Endothelial cell (in vitro differentiated cells): ENCODE results near the gene CLCN3. TPM values are rescaled to one million over a fixed set of nuclear protein-coding genes. Genes with fewer than 3 reads are reported as not detected.

Source experiments
- DNase-seq: peaks from one replicate; pipeline ENCODE4 v3.0.0; 2021; ENCODE audit warnings: low spot score
- H3K27ac Mint-ChIP-seq: one replicate; pipeline ENCODE4 v1.8.0; 2021; ENCODE audit warnings: mixed read lengths, inconsistent platforms; ENCODE audit not compliant: unreplicated experiment
- H3K27me3 Mint-ChIP-seq: one replicate; pipeline ENCODE4 v1.8.0; 2021; ENCODE audit warnings: mild to moderate bottlenecking, moderate library complexity, mixed read lengths, inconsistent platforms; ENCODE audit not compliant: unreplicated experiment
- H3K36me3 Mint-ChIP-seq: one replicate; pipeline ENCODE4 v1.8.0; 2021; ENCODE audit warnings: mild to moderate bottlenecking, low read depth, mixed read lengths, inconsistent platforms; ENCODE audit not compliant: unreplicated experiment
- H3K4me1 Mint-ChIP-seq: one replicate; pipeline ENCODE4 v1.8.0; 2021; ENCODE audit warnings: mild to moderate bottlenecking, mixed read lengths, inconsistent platforms; ENCODE audit not compliant: unreplicated experiment
- H3K4me3 Mint-ChIP-seq: one replicate; pipeline ENCODE4 v1.8.0; 2021; ENCODE audit warnings: mild to moderate bottlenecking, mixed read lengths, inconsistent platforms; ENCODE audit not compliant: unreplicated experiment
- H3K9me3 Mint-ChIP-seq: one replicate; pipeline ENCODE4 v1.8.0; 2021; ENCODE audit warnings: mixed read lengths, inconsistent platforms; ENCODE audit not compliant: unreplicated experiment
- total RNA-seq: library from RNA; stranded (reverse); fragmentation: NEBNext Ultra II Directional; extraction: Animal tissue kit (Norgen Biotek cat#: 25700); gene quantifications from one replicate; pipeline ENCODE4 v1.2.1, GENCODE V29; 2021; ENCODE audit not compliant: unreplicated experiment
- TF ChIP-seq, protein P1 (sequence below): fragments of 200-600 bp; sonication (generic); IDR thresholded peaks from one replicate; pipeline ENCODE4 v1.5.0; 2021; ENCODE audit warnings: antibody characterized with exemption; ENCODE audit not compliant: unreplicated experiment

CLCN3 gene
- total RNA-seq, 1 donor from 2014 or later: 58.0 TPM

- no peak overlapping the region for H3K27ac Mint-ChIP-seq
- H3K4me1 Mint-ChIP-seq: peaks cover 20% of the 10 kb centered on the region
- H3K36me3 Mint-ChIP-seq: no peaks in the 10 kb centered on the region
- DNase-seq: no peak
- peaks cover 4% of the 10 kb centered on the region for H3K9me3 Mint-ChIP-seq
- H3K4me3 Mint-ChIP-seq: no peak overlapping the region
- H3K27me3 Mint-ChIP-seq: peaks cover 2% of the 10 kb centered on the region
- TF ChIP-seq, protein P1, sequence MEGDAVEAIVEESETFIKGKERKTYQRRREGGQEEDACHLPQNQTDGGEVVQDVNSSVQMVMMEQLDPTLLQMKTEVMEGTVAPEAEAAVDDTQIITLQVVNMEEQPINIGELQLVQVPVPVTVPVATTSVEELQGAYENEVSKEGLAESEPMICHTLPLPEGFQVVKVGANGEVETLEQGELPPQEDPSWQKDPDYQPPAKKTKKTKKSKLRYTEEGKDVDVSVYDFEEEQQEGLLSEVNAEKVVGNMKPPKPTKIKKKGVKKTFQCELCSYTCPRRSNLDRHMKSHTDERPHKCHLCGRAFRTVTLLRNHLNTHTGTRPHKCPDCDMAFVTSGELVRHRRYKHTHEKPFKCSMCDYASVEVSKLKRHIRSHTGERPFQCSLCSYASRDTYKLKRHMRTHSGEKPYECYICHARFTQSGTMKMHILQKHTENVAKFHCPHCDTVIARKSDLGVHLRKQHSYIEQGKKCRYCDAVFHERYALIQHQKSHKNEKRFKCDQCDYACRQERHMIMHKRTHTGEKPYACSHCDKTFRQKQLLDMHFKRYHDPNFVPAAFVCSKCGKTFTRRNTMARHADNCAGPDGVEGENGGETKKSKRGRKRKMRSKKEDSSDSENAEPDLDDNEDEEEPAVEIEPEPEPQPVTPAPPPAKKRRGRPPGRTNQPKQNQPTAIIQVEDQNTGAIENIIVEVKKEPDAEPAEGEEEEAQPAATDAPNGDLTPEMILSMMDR: no peak
Measured at GRCh38 chr4:169617306-169617705, 3.1 kb upstream of the CLCN3 start.

DNA sequence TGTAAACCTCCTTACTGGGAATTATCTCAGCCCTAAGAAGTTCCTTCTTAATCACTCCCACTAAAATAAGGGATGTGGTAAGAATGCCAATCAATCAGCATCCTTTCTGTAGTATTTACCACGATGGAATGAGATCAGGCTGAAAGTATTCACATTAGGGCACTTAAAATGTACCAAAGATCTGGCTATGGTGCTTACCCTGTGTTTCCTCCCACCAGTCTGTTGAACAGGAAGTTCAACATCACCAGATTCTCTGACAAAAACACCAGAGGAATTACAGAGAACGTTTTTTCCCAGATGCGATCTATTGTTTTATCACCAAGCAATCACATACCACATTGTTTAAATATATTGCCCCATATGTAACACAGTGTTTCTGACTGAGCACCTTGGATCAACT is 2.1 kb upstream of the CLCN3 start:
- no peak overlapping the region for H3K27ac Mint-ChIP-seq
- TF ChIP-seq, protein P1: no peak
- H3K27me3 Mint-ChIP-seq: peaks cover 2% of the 10 kb centered on the region
- no peak for DNase-seq
- peaks cover 20% of the 10 kb centered on the region for H3K4me1 Mint-ChIP-seq
- H3K4me3 Mint-ChIP-seq: no peak overlapping the region
- H3K36me3 Mint-ChIP-seq: no peaks in the 10 kb centered on the region
- H3K9me3 Mint-ChIP-seq: peaks cover 4% of the 10 kb centered on the region

DNA sequence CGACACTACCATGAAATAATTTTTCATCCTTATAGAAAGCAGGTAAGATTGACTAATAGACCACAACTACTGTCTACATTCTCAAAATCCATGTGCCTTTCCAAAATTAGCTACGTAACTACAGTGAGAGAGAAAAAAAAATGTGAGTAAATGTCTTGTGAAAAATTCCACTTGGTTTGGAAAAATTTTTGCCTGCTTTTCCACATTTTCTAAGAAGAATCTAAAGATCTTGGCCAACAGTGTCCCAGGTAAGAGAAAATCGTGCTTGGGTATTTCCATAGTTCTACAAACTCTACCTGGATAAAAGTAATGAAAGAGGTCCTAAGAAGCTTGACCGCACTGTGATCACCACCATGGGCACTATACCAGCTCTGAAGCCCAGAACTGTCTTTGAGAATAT is 1.4 kb upstream of the CLCN3 start:
- Mint-ChIP-seq H3K4me3 (peak overlapping the region; percentile 95), H3K27ac (peak overlapping the region; percentile 2), H3K9me3 (peaks cover 4% of the 10 kb centered on the region), H3K27me3 (peaks cover 2% of the 10 kb centered on the region), H3K36me3 (no peaks in the 10 kb centered on the region), H3K4me1 (peaks cover 23% of the 10 kb centered on the region)
- DNase-seq: no peak
- TF ChIP-seq, protein P1: no peak

DNA sequence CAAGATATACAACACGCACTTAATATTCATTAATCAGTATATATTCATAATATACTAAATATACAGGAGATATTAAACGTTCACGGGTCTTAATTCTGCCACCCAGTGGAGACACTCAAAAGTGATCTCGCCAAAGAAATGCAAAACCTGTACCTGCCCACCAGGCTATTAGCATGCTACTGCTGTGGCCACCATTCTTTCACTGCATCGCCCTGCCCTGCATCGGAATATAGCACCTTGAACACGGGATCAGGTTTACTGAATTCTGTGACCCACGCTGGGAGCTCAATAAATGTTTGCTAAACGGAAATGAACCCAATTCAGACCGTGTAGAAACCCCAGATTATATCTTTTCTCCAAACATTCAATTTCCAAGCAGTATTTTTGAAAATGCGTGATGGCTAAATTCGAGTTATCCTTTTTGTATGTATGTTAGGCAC is 840 bp upstream of the CLCN3 start:
- DNase-seq: peak; percentile 20
- Mint-ChIP-seq H3K27me3 (peaks cover 2% of the 10 kb centered on the region), H3K4me1 (peaks cover 23% of the 10 kb centered on the region), H3K9me3 (peaks cover 4% of the 10 kb centered on the region), H3K4me3 (peak overlapping the region; percentile 95), H3K36me3 (no peaks in the 10 kb centered on the region), H3K27ac (peak overlapping the region; percentile 98)
- TF ChIP-seq, protein P1: peak; percentile 51

DNA sequence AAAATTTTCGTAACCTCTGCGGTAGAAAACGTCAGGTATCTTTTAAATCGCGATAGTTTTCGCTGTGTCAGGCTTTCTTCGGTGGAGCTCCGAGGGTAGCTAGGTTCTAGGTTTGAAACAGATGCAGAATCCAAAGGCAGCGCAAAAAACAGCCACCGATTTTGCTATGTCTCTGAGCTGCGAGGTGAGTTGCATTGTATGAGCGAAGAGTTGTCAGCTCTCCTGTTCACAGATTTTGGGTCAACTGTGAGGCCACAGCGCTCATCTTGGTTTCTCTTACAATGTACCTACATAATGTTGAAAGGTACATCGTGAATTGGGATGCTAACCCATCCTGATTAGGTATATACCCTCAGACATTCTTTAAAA is 486 bp downstream of the CLCN3 start:
- DNase-seq: peak; percentile 19
- TF ChIP-seq, protein P1: no peak
- Mint-ChIP-seq H3K27me3 (peaks cover 2% of the 10 kb centered on the region), H3K36me3 (peaks cover 4% of the 10 kb centered on the region), H3K4me3 (peak overlapping the region; percentile 95), H3K4me1 (peaks cover 25% of the 10 kb centered on the region), H3K27ac (peak overlapping the region; percentile 98), H3K9me3 (peaks cover 4% of the 10 kb centered on the region)
